ENCODE results near the gene SNX15. TPM values are rescaled to one million over a fixed set of nuclear protein-coding genes. Genes with fewer than 3 reads are reported as not detected.

The SNX15 gene
- total and polyA plus RNA-seq, 4 donors: 19.9 to 26.2 (median 23.9) TPM

GRCh38 chr11:65064847-65065240 lies 37.6 kb downstream of the SNX15 start:
- intact Hi-C loops (cut with DNase I): no loop called here

GRCh38 chr11:65065851-65066250 lies 38.6 kb downstream of the SNX15 start:
- no peaks in the 10 kb centered on the region for H3K4me1 ChIP-seq (ENCODE audit: control insufficient read depth in 1 of 2, insufficient read depth in 2 of 2, low read length in 2 of 2)
- intact Hi-C loops (cut with DNase I): no loop called here
- H3K27ac ChIP-seq (ENCODE audit: low read depth in 1 of 2, low read length in 2 of 2): no peak overlapping the region
- no peaks in the 10 kb centered on the region for H3K36me3 ChIP-seq (ENCODE audit: control insufficient read depth in 1 of 2, insufficient read depth in 2 of 2, low read length in 1 of 2)
- no peaks in the 10 kb centered on the region for H3K9me3 ChIP-seq (ENCODE audit: control insufficient read depth, low read length)
- ATAC-seq (ENCODE audit: low FRiP score): no peak
- no peaks in the 10 kb centered on the region for H3K27me3 ChIP-seq (ENCODE audit: control insufficient read depth in 1 of 2, insufficient read depth in 2 of 2, low read length in 1 of 2)
- no peak overlapping the region for H3K4me3 ChIP-seq (ENCODE audit: low read length in 2 of 2)
- WGBS, 2 donors: 75 to 85% methylated on average over 7 of the region's 7 CpGs
- no peak for DNase-seq

More at GRCh38 chr11:65064847-65065240, 37.6 kb downstream of the SNX15 start:
- H3K9me3 ChIP-seq (ENCODE audit: control insufficient read depth, low read length): no peaks in the 10 kb centered on the region
- no peaks in the 10 kb centered on the region for H3K27me3 ChIP-seq (ENCODE audit: control insufficient read depth in 1 of 2, insufficient read depth in 2 of 2, low read length in 1 of 2)
- H3K4me1 ChIP-seq (ENCODE audit: control insufficient read depth in 1 of 2, insufficient read depth in 2 of 2, low read length in 2 of 2): no peaks in the 10 kb centered on the region
- no peak overlapping the region for H3K27ac ChIP-seq (ENCODE audit: low read depth in 1 of 2, low read length in 2 of 2)
- H3K36me3 ChIP-seq (ENCODE audit: control insufficient read depth in 1 of 2, insufficient read depth in 2 of 2, low read length in 1 of 2): no peaks in the 10 kb centered on the region
- DNase-seq (no peak), ATAC-seq (ENCODE audit: low FRiP score) (no peak)
- no peak overlapping the region for H3K4me3 ChIP-seq (ENCODE audit: low read length in 2 of 2)
- 82 to 88% methylated on average over 4 of the region's 4 CpGs for WGBS, 2 donors

GRCh38 chr11:65066315-65066714 lies 39.1 kb downstream of the SNX15 start:
- DNase-seq (no peak), ATAC-seq (ENCODE audit: low FRiP score) (no peak)
- Histone ChIP-seq H3K9me3 (ENCODE audit: control insufficient read depth, low read length) (no peaks in the 10 kb centered on the region), H3K27ac (ENCODE audit: low read depth in 1 of 2, low read length in 2 of 2) (no peak overlapping the region), H3K36me3 (ENCODE audit: control insufficient read depth in 1 of 2, insufficient read depth in 2 of 2, low read length in 1 of 2) (no peaks in the 10 kb centered on the region), H3K4me3 (ENCODE audit: low read length in 2 of 2) (no peak overlapping the region), H3K27me3 (ENCODE audit: control insufficient read depth in 1 of 2, insufficient read depth in 2 of 2, low read length in 1 of 2) (no peaks in the 10 kb centered on the region), H3K4me1 (ENCODE audit: control insufficient read depth in 1 of 2, insufficient read depth in 2 of 2, low read length in 2 of 2) (no peaks in the 10 kb centered on the region)
- intact Hi-C loops (cut with DNase I): no loop called here
- WGBS, 2 donors: 76 to 79% methylated on average over 11 of the region's 11 CpGs

- intact Hi-C loops (cut with DNase I): no loop called here
- no peak for ATAC-seq (ENCODE audit: low FRiP score)
Observed at GRCh38 chr11:65066805-65067291, 39.6 kb downstream of the SNX15 start.

GRCh38 chr11:65067446-65067845 lies 40.2 kb downstream of the SNX15 start:
- no peak overlapping the region for H3K27ac ChIP-seq (ENCODE audit: low read depth in 1 of 2, low read length in 2 of 2)
- H3K36me3 ChIP-seq (ENCODE audit: control insufficient read depth in 1 of 2, insufficient read depth in 2 of 2, low read length in 1 of 2): no peaks in the 10 kb centered on the region
- ATAC-seq (ENCODE audit: low FRiP score): no peak
- 80 to 86% methylated on average over 10 of the region's 10 CpGs for WGBS, 2 donors
- no peaks in the 10 kb centered on the region for H3K27me3 ChIP-seq (ENCODE audit: control insufficient read depth in 1 of 2, insufficient read depth in 2 of 2, low read length in 1 of 2)
- intact Hi-C loops (cut with DNase I): no loop called here
- DNase-seq: no peak
- no peaks in the 10 kb centered on the region for H3K9me3 ChIP-seq (ENCODE audit: control insufficient read depth, low read length)
- no peak overlapping the region for H3K4me3 ChIP-seq (ENCODE audit: low read length in 2 of 2)
- no peaks in the 10 kb centered on the region for H3K4me1 ChIP-seq (ENCODE audit: control insufficient read depth in 1 of 2, insufficient read depth in 2 of 2, low read length in 2 of 2)

More at GRCh38 chr11:65066805-65067291, 39.6 kb downstream of the SNX15 start:
- Histone ChIP-seq H3K4me3 (ENCODE audit: low read length in 2 of 2) (no peak overlapping the region), H3K27ac (ENCODE audit: low read depth in 1 of 2, low read length in 2 of 2) (no peak overlapping the region), H3K36me3 (ENCODE audit: control insufficient read depth in 1 of 2, insufficient read depth in 2 of 2, low read length in 1 of 2) (no peaks in the 10 kb centered on the region), H3K27me3 (ENCODE audit: control insufficient read depth in 1 of 2, insufficient read depth in 2 of 2, low read length in 1 of 2) (no peaks in the 10 kb centered on the region), H3K9me3 (ENCODE audit: control insufficient read depth, low read length) (no peaks in the 10 kb centered on the region), H3K4me1 (ENCODE audit: control insufficient read depth in 1 of 2, insufficient read depth in 2 of 2, low read length in 2 of 2) (no peaks in the 10 kb centered on the region)
- 79 to 84% methylated on average over 3 to 4 of the region's 4 CpGs for WGBS, 2 donors
- DNase-seq: no peak

- DNase-seq: no peak
- Histone ChIP-seq H3K4me3 (ENCODE audit: low read length in 2 of 2) (no peak overlapping the region), H3K4me1 (ENCODE audit: control insufficient read depth in 1 of 2, insufficient read depth in 2 of 2, low read length in 2 of 2) (no peaks in the 10 kb centered on the region), H3K27ac (ENCODE audit: low read depth in 1 of 2, low read length in 2 of 2) (no peak overlapping the region), H3K27me3 (ENCODE audit: control insufficient read depth in 1 of 2, insufficient read depth in 2 of 2, low read length in 1 of 2) (no peaks in the 10 kb centered on the region), H3K36me3 (ENCODE audit: control insufficient read depth in 1 of 2, insufficient read depth in 2 of 2, low read length in 1 of 2) (no peaks in the 10 kb centered on the region), H3K9me3 (ENCODE audit: control insufficient read depth, low read length) (no peaks in the 10 kb centered on the region)
- WGBS, 2 donors: 76 to 78% methylated on average over 9 of the region's 9 CpGs
- intact Hi-C loops (cut with DNase I): no loop called here
- no peak for ATAC-seq (ENCODE audit: low FRiP score)
Observed at GRCh38 chr11:65069217-65069616, 42.0 kb downstream of the SNX15 start.

- DNase-seq (no peak), ATAC-seq (ENCODE audit: low FRiP score) (no peak)
- H3K4me3 ChIP-seq (ENCODE audit: low read length in 2 of 2): no peak overlapping the region
- H3K27me3 ChIP-seq (ENCODE audit: control insufficient read depth in 1 of 2, insufficient read depth in 2 of 2, low read length in 1 of 2): no peaks in the 10 kb centered on the region
- intact Hi-C loops (cut with DNase I): no loop called here
- H3K9me3 ChIP-seq (ENCODE audit: control insufficient read depth, low read length): no peaks in the 10 kb centered on the region
- no peaks in the 10 kb centered on the region for H3K4me1 ChIP-seq (ENCODE audit: control insufficient read depth in 1 of 2, insufficient read depth in 2 of 2, low read length in 2 of 2)
- H3K36me3 ChIP-seq (ENCODE audit: control insufficient read depth in 1 of 2, insufficient read depth in 2 of 2, low read length in 1 of 2): no peaks in the 10 kb centered on the region
- no peak overlapping the region for H3K27ac ChIP-seq (ENCODE audit: low read depth in 1 of 2, low read length in 2 of 2)
- 62 to 66% methylated on average over 4 of the region's 4 CpGs for WGBS, 2 donors
Observed at GRCh38 chr11:65071907-65072630, 44.8 kb downstream of the SNX15 start.

- Histone ChIP-seq H3K27me3 (ENCODE audit: control insufficient read depth in 1 of 2, insufficient read depth in 2 of 2, low read length in 1 of 2) (no peaks in the 10 kb centered on the region), H3K4me3 (ENCODE audit: low read length in 2 of 2) (no peak overlapping the region), H3K9me3 (ENCODE audit: control insufficient read depth, low read length) (no peaks in the 10 kb centered on the region), H3K36me3 (ENCODE audit: control insufficient read depth in 1 of 2, insufficient read depth in 2 of 2, low read length in 1 of 2) (no peaks in the 10 kb centered on the region), H3K4me1 (ENCODE audit: control insufficient read depth in 1 of 2, insufficient read depth in 2 of 2, low read length in 2 of 2) (no peaks in the 10 kb centered on the region), H3K27ac (ENCODE audit: low read depth in 1 of 2, low read length in 2 of 2) (no peak overlapping the region)
- WGBS, 2 donors: 56 to 71% methylated on average over 1 of the region's 1 CpG
- no peak for ATAC-seq (ENCODE audit: low FRiP score)
- intact Hi-C loops (cut with DNase I): no loop called here
- DNase-seq: no peak
Observed at GRCh38 chr11:65072631-65072966, 45.4 kb downstream of the SNX15 start.

- no peak for ATAC-seq (ENCODE audit: low FRiP score)
- Histone ChIP-seq H3K27me3 (ENCODE audit: control insufficient read depth in 1 of 2, insufficient read depth in 2 of 2, low read length in 1 of 2) (no peaks in the 10 kb centered on the region), H3K4me1 (ENCODE audit: control insufficient read depth in 1 of 2, insufficient read depth in 2 of 2, low read length in 2 of 2) (no peaks in the 10 kb centered on the region), H3K9me3 (ENCODE audit: control insufficient read depth, low read length) (no peaks in the 10 kb centered on the region), H3K4me3 (ENCODE audit: low read length in 2 of 2) (no peak overlapping the region), H3K27ac (ENCODE audit: low read depth in 1 of 2, low read length in 2 of 2) (no peak overlapping the region), H3K36me3 (ENCODE audit: control insufficient read depth in 1 of 2, insufficient read depth in 2 of 2, low read length in 1 of 2) (no peaks in the 10 kb centered on the region)
- DNase-seq: no peak
- WGBS, 2 donors: 80 to 85% methylated on average over 4 of the region's 4 CpGs
- intact Hi-C loops (cut with DNase I): no loop called here
Observed at GRCh38 chr11:65077451-65077850, 50.2 kb downstream of the SNX15 start.

All from aorta (tissue), 5 donors.